Osteocyte (in vitro differentiated cells): ENCODE data around the gene KIRREL3. TPM values are rescaled to one million over a fixed set of nuclear protein-coding genes. Genes with fewer than 3 reads are reported as not detected.

Source experiments
- DNase-seq: peaks from one replicate; pipeline ENCODE4 v3.0.0; 2021; ENCODE audit warnings: mixed read lengths; ENCODE audit not compliant: unreplicated experiment; ENCODE audit errors: extremely low spot score
- H3K27ac Mint-ChIP-seq: one replicate; pipeline ENCODE4 v1.8.0; 2021; ENCODE audit warnings: mild to moderate bottlenecking, mixed read lengths; ENCODE audit not compliant: unreplicated experiment
- H3K27me3 Mint-ChIP-seq: one replicate; pipeline ENCODE4 v1.8.0; 2021; ENCODE audit warnings: mixed read lengths; ENCODE audit not compliant: unreplicated experiment
- H3K36me3 Mint-ChIP-seq: one replicate; pipeline ENCODE4 v1.8.0; 2021; ENCODE audit warnings: mixed read lengths; ENCODE audit not compliant: unreplicated experiment
- H3K4me1 Mint-ChIP-seq: one replicate; pipeline ENCODE4 v1.8.0; 2021; ENCODE audit warnings: mixed read lengths; ENCODE audit not compliant: unreplicated experiment
- H3K4me3 Mint-ChIP-seq: one replicate; pipeline ENCODE4 v1.8.0; 2021; ENCODE audit warnings: mild to moderate bottlenecking, moderate library complexity, mixed read lengths; ENCODE audit not compliant: unreplicated experiment
- H3K9me3 Mint-ChIP-seq: one replicate; pipeline ENCODE4 v1.8.0; 2021; ENCODE audit warnings: mixed read lengths; ENCODE audit not compliant: unreplicated experiment
- CTCF ChIP-seq: fragments of 200-600 bp; sonication (generic); IDR thresholded peaks from 2 replicates; pipeline ENCODE4 v1.5.0; 2021; ENCODE audit warnings: antibody characterized with exemption, mild to moderate bottlenecking, moderate library complexity
- total RNA-seq: library from RNA; stranded (reverse); gene quantifications from 2 replicates; pipeline ENCODE4 v1.2.1, GENCODE V29; 2021

KIRREL3 gene
- total RNA-seq, 1 donor from 2014 or later = 1.2 TPM

- no peaks in the 10 kb centered on the region for H3K9me3 Mint-ChIP-seq
- no peak overlapping the region for H3K27ac Mint-ChIP-seq
- H3K27me3 Mint-ChIP-seq = no peaks in the 10 kb centered on the region
- peaks cover 19% of the 10 kb centered on the region for H3K4me1 Mint-ChIP-seq
- no peaks in the 10 kb centered on the region for H3K36me3 Mint-ChIP-seq
- no peak for TF ChIP-seq CTCF
- DNase-seq = no peak
- no peak overlapping the region for H3K4me3 Mint-ChIP-seq
These were observed 370.1 kb downstream of the KIRREL3 start for GRCh38 chr11:126630488-126630887.

DNA sequence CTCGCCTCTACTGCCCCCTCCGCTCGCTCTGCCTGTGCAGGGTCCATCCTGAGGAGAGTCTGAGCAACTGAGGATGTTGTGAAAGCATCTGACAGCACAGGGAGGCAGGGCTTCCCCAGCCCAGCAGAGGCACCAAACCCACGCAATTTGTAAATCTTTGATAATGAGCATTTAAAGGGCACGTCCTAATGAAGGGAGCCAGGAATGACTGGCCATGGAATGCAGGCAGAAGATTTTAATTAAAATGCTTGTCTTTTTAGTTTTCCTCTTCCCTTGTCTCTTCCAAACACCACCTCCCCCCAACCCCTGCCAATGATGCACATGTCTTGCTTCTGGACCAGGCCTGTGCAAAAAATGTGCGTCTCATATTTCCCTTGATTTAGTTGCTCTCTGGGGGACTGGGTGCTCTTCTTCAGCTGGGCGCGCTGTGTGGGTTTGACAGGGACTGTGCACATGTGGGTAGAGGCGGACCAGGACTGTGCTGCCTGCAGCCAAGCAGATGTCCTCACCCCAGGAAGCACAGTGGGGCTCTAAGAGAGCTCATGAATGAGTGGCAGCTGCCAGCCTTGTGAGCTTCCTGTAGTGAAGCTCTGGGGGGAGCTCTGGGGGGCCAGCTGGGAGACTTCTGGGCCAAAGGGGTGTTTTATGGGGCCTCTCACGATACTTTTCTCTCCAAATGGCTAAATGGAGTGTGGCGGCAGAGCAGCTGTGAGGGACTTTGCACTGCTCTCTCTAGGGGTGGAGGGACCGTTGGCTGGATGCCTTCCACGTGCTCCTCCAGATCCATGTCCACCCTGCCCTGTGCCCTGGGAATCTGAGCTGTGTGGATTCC, 371.6 kb downstream of the KIRREL3 start:
- Mint-ChIP-seq H3K4me3 (no peak overlapping the region), H3K9me3 (no peaks in the 10 kb centered on the region), H3K27ac (no peak overlapping the region), H3K36me3 (no peaks in the 10 kb centered on the region), H3K27me3 (no peaks in the 10 kb centered on the region), H3K4me1 (peaks cover 19% of the 10 kb centered on the region)
- no peak for TF ChIP-seq CTCF
- no peak for DNase-seq

DNA sequence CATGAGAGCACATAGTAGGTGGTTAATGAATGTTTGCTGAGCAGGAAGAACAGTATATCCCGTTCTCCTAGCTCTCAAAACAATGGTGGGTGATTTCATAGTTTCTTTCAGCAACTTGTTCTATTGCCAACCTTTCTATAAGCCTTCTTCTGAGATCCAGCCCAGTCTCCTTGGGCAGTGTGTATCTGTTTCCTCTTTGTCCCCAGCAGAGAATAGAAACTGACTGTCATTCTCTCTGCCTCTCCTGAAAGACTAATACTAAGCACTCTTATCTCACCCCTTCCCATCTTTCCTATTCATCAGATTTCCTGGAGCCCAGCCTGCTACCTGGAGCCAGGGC, 372.1 kb downstream of the KIRREL3 start:
- TF ChIP-seq CTCF = no peak
- Mint-ChIP-seq H3K36me3 (no peaks in the 10 kb centered on the region), H3K27me3 (no peaks in the 10 kb centered on the region), H3K9me3 (no peaks in the 10 kb centered on the region), H3K27ac (no peak overlapping the region), H3K4me3 (no peak overlapping the region), H3K4me1 (peaks cover 16% of the 10 kb centered on the region)
- no peak for DNase-seq

DNA sequence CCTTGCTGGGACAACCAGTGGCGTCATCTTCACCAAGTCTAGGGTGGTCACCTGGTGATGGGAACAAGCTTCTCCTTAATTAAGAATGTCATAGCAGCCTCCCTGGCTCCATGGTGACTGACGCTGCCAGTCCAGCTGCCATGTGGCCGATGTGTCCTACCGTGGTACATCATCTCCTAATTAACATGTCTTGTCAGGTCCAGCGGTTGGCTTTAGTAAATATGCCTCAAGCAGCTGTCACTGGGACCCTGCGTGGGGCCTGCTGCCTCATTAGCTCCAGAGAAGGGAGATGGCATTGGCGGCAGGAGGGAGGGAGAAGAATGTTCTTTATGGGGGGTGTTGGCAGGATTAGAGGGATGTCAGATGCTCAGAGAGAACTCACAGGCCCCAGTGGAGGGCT, 373.1 kb downstream of the KIRREL3 start:
- Mint-ChIP-seq H3K9me3 (no peaks in the 10 kb centered on the region), H3K36me3 (no peaks in the 10 kb centered on the region), H3K27ac (no peak overlapping the region), H3K4me1 (peaks cover 14% of the 10 kb centered on the region), H3K4me3 (no peak overlapping the region), H3K27me3 (no peaks in the 10 kb centered on the region)
- no peak for TF ChIP-seq CTCF
- no peak for DNase-seq

DNA sequence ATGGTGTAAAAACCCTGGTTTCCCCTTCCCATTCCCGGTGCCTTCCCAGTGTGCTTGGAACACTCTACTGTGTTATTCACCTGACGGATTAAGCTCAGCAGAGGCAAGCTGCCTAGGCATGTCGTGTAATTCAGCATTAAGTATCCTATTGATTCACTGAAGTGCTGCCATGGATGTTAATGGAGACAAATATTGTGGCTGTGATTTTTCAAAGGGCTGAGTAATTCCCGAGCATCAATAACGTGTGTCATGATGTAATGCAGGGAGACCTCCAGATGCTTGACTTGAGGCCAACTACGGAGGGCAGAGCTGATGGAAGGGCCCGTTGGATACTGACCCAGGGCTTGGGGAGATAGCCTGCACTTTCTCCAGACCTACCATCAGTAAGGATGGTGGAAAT, 376.1 kb downstream of the KIRREL3 start:
- DNase-seq = no peak
- H3K27me3 Mint-ChIP-seq = no peaks in the 10 kb centered on the region
- no peak overlapping the region for H3K4me3 Mint-ChIP-seq
- no peaks in the 10 kb centered on the region for H3K9me3 Mint-ChIP-seq
- peaks cover 11% of the 10 kb centered on the region for H3K4me1 Mint-ChIP-seq
- H3K36me3 Mint-ChIP-seq = no peaks in the 10 kb centered on the region
- H3K27ac Mint-ChIP-seq = no peak overlapping the region
- TF ChIP-seq CTCF = no peak
